GM12874 (cell line): Measurements from ENCODE around the gene CADPS.

Experiments used
- CTCF ChIP-seq: IDR thresholded peaks from 2 replicates; pipeline ENCODE4 v1.5.1; 2011; ENCODE audit warnings: low read depth, mild to moderate bottlenecking, control low read depth, low read length, moderate library complexity; ENCODE audit not compliant: insufficient read depth

CADPS gene

GRCh38 chr3:62566022-62566557, 309.1 kb downstream of the CADPS start:
- TF ChIP-seq CTCF = no peak

GRCh38 chr3:62562596-62562995, 312.6 kb downstream of the CADPS start:
- TF ChIP-seq CTCF = no peak

- no peak for TF ChIP-seq CTCF
Observed at GRCh38 chr3:62562017-62562416, 313.2 kb downstream of the CADPS start.

GRCh38 chr3:62559831-62560445, 315.3 kb downstream of the CADPS start:
- peak; percentile 22; the same call in 1 of the 2 replicates for TF ChIP-seq CTCF

- TF ChIP-seq CTCF = peak; percentile 40
Observed at GRCh38 chr3:62558549-62559112, 316.6 kb downstream of the CADPS start.

- no peak for TF ChIP-seq CTCF
Observed at GRCh38 chr3:62557983-62558382, 317.2 kb downstream of the CADPS start.

- no peak for TF ChIP-seq CTCF
Observed at GRCh38 chr3:62557450-62557849, 317.8 kb downstream of the CADPS start.
